Measurements from ENCODE around the gene LIMA1. TPM values are rescaled to one million over a fixed set of nuclear protein-coding genes. Genes with fewer than 3 reads are reported as not detected.

Gene LIMA1
- total RNA-seq, 2 donors from 2014 or later, result 228 to 385 TPM

DNA sequence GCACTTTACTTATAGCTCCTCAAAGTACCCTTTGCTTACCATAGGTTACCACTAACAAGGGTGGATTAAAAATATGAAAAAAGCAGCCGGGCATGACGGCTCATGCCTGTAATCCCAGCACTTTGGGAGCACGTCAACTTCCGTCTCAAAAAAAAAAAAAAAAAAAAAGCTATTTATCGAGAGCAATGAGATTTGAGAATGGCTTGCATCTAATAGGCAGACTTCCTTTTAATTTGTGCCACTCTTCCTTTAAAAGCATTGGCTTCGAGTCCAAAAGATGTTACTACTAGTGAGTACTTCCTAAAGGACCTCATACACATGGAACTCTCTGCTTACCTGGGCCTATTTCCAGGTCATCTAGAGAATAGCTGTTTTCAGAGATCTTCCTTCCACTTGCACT, 77.7 kb downstream of the LIMA1 start:
- Histone ChIP-seq H3K4me3 (no peak overlapping the region), H3K4me1 (no peaks in the 10 kb centered on the region)

DNA sequence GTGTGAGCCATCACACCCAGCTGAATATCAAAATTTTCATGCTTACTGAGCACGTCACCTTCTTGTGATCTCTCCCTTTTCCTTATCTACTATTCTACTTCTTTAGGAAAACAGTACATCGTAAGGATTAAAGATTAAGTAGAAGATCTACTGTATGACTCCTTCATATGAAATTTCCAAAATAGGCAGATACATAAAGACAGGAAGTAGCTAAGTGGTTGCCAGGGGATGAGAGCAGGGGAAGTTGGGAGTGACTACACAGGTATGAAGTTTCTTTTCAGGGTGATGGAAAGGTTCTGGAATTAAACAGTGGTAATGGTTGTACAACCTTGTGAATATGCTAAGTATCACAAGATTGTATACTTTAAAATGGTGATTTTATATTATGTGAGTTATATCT, 79.6 kb downstream of the LIMA1 start:
- intact Hi-C loops (cut with DNase I), result loop anchor here (10.0 kb wide), 1 partner anchor 111 kb away; no protein-coding TSS in a partner anchor
- Histone ChIP-seq H3K9ac (ENCODE audit: low read depth in 2 of 2, low read length in 2 of 2) (no peak overlapping the region), H3K36me3 (peaks cover 8% of the 10 kb centered on the region), H3K27ac (no peak overlapping the region), H3K4me3 (no peak overlapping the region), H3K27me3 (no peaks in the 10 kb centered on the region), H3K9me3 (no peaks in the 10 kb centered on the region), H3K4me1 (no peaks in the 10 kb centered on the region)
- TF ChIP-seq, protein P1, sequence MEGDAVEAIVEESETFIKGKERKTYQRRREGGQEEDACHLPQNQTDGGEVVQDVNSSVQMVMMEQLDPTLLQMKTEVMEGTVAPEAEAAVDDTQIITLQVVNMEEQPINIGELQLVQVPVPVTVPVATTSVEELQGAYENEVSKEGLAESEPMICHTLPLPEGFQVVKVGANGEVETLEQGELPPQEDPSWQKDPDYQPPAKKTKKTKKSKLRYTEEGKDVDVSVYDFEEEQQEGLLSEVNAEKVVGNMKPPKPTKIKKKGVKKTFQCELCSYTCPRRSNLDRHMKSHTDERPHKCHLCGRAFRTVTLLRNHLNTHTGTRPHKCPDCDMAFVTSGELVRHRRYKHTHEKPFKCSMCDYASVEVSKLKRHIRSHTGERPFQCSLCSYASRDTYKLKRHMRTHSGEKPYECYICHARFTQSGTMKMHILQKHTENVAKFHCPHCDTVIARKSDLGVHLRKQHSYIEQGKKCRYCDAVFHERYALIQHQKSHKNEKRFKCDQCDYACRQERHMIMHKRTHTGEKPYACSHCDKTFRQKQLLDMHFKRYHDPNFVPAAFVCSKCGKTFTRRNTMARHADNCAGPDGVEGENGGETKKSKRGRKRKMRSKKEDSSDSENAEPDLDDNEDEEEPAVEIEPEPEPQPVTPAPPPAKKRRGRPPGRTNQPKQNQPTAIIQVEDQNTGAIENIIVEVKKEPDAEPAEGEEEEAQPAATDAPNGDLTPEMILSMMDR (IDR thresholded peaks at IDR 0.05), result no peak
- no peak for DNase-seq

More for the DNA sequence above, 77.7 kb downstream of the LIMA1 start:
- intact Hi-C loops (cut with DNase I), result loop anchor here (10.0 kb wide), 1 partner anchor 109 kb away; no protein-coding TSS in a partner anchor
- H3K36me3 ChIP-seq, result no peaks in the 10 kb centered on the region
- DNase-seq, result no peak
- no peak overlapping the region for H3K27ac ChIP-seq
- no peak overlapping the region for H3K9ac ChIP-seq (ENCODE audit: low read depth in 2 of 2, low read length in 2 of 2)
- no peaks in the 10 kb centered on the region for H3K9me3 ChIP-seq
- TF ChIP-seq, protein P1 (IDR thresholded peaks at IDR 0.05), result no peak
- no peaks in the 10 kb centered on the region for H3K27me3 ChIP-seq

DNA sequence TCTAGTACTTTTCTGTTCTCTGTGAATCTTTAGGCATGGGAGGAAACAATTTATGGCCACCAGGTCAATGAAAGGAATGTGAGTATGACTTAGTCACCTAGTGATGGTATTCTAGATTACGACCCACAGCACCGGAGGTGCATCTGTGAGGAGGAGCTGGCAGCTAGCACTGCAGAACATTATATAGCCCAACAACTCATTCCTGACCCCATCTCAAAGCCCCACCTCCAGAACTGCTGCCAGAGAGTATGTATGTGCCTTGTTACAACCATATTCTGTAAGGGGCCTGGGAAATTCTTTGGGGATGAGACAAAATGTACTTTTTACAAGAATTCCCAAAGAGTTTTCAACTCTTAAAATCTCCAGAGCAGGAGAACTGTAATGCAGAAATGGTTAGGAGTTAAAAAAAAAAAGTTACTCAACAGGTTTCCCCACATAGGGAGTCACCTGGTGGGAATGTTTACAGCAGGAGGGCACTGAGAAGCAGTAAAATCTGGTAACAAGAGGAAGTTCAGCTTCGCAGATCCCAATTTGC, 81.3 kb downstream of the LIMA1 start:
- TF ChIP-seq, protein P1 (IDR thresholded peaks at IDR 0.05), result no peak
- H3K9me3 ChIP-seq, result no peaks in the 10 kb centered on the region
- H3K4me3 ChIP-seq, result no peak overlapping the region
- peak; percentile 56 for DNase-seq
- peak overlapping the region; percentile 69 for H3K27ac ChIP-seq
- intact Hi-C loops (cut with DNase I), result loop anchor here (10.0 kb wide), 1 partner anchor 113 kb away; no protein-coding TSS in a partner anchor
- H3K36me3 ChIP-seq, result peaks cover 8% of the 10 kb centered on the region
- peak overlapping the region in 1 of 2 donors; percentile 66 for H3K9ac ChIP-seq (ENCODE audit: low read depth in 2 of 2, low read length in 2 of 2)
- H3K4me1 ChIP-seq, result peaks cover 2% of the 10 kb centered on the region
- H3K27me3 ChIP-seq, result no peaks in the 10 kb centered on the region

DNA sequence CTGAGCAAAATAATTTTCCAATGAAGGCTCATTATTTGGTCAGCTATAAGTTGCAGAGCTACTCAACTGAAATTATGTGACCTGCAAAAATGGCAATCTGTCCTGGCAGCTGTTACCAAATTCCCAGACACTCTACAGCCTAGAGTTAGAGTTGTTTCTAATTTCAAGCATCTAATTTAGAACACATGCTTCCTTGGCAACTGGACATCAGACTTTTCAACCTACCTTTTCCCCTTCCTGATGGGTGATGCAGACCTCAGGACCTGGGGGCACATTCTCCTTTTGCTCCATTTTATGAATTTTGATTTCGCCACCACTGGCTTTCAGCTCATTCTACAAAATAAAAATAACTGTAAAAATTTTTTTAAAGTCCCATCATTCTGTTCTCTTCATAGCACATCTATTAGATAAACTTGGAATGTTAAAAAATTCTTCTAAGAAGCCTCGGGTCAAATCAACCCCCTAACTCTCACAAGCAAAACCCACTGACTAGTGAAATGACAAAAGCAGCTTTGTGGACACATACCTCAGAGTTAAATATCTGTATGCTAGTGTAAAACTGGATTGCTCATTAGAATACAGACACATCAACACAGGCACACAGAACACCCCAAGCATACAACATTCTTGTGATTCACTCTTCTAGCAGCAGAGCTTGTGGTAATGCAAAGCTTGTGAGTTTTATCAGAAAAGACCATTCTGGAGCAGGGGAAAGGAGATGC, 82.6 kb downstream of the LIMA1 start:
- H3K27me3 ChIP-seq, result no peaks in the 10 kb centered on the region
- H3K9ac ChIP-seq (ENCODE audit: low read depth in 2 of 2, low read length in 2 of 2), result no peak overlapping the region
- H3K4me1 ChIP-seq, result peaks cover 4% of the 10 kb centered on the region
- peaks cover 8% of the 10 kb centered on the region for H3K36me3 ChIP-seq
- no peak overlapping the region for H3K4me3 ChIP-seq
- intact Hi-C loops (cut with DNase I), result loop anchor here (10.0 kb wide), 1 partner anchor 114 kb away; no protein-coding TSS in a partner anchor
- H3K9me3 ChIP-seq, result no peaks in the 10 kb centered on the region
- no peak for DNase-seq
- H3K27ac ChIP-seq, result no peak overlapping the region
- TF ChIP-seq, protein P1 (IDR thresholded peaks at IDR 0.05), result no peak

DNA sequence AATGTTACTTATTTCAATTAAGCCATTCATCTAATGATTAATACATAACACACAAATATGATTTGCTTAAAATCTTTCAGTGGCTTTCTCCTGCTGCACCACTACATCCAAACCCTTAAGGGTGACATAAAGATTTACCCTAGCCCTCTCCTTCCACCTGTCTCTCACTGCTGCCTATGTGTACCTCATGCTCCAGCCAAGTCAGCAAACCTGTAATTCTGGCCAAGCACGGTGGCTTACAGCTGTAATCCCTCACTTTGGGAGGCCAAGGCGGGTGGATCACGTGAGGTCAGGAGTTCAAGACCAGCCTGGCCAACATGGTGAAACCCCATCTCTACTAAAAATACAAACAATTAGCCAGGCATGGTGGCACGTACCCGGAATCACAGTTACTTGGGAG, 84.5 kb downstream of the LIMA1 start:
- TF ChIP-seq, protein P1 (IDR thresholded peaks at IDR 0.05), result no peak
- DNase-seq, result no peak
- H3K27me3 ChIP-seq, result no peaks in the 10 kb centered on the region
- H3K4me1 ChIP-seq, result peaks cover 4% of the 10 kb centered on the region
- H3K36me3 ChIP-seq, result peaks cover 8% of the 10 kb centered on the region
- H3K4me3 ChIP-seq, result no peak overlapping the region
- intact Hi-C loops (cut with DNase I), result no loop called here
- no peak overlapping the region for H3K9ac ChIP-seq (ENCODE audit: low read depth in 2 of 2, low read length in 2 of 2)
- no peaks in the 10 kb centered on the region for H3K9me3 ChIP-seq
- no peak overlapping the region for H3K27ac ChIP-seq

Measured in colonic mucosa (tissue), 4 donors.